ENCODE results near the gene TRIP13. TPM values are rescaled to one million over a fixed set of nuclear protein-coding genes. Genes with fewer than 3 reads are reported as not detected.

The TRIP13 gene
- polyA plus RNA-seq, 3 donors: 0.24 to 1.2 TPM; not detected in 1

GRCh38 chr5:947626-948471 is 55.2 kb downstream of the TRIP13 start:
- peaks cover 0 to 4% of the 10 kb centered on the region in 2 donors for H3K27me3 ChIP-seq (ENCODE audit: control insufficient read depth in 2 of 2, insufficient read depth in 2 of 2, low read length in 2 of 2)
- no peaks in the 10 kb centered on the region for H3K36me3 Mint-ChIP-seq
- no peak overlapping the region for H3K4me3 ChIP-seq (replicated peaks in 1 of 3; ENCODE audit: low read depth in 2 of 3, low read length in 3 of 3)
- no peak overlapping the region for H3K27ac ChIP-seq (ENCODE audit: low read depth in 1 of 2, low read length in 2 of 2)
- H3K4me2 ChIP-seq (replicated peaks; ENCODE audit: extremely low read depth, low read length, poor library complexity, severe bottlenecking): no peak overlapping the region
- peaks cover 0 to 4% of the 10 kb centered on the region in 2 donors for H3K9me3 ChIP-seq (replicated peaks in 1 of 2; ENCODE audit: control insufficient read depth in 1 of 2, insufficient read depth in 1 of 2, low read length in 2 of 2)
- H3K4me1 ChIP-seq (ENCODE audit: control insufficient read depth in 1 of 2, insufficient read depth in 2 of 2, low read length in 2 of 2): no peaks in the 10 kb centered on the region
- no peaks in the 10 kb centered on the region for H3K79me2 ChIP-seq (ENCODE audit: insufficient read depth, low read length)
- no peak overlapping the region for H3K9ac ChIP-seq (ENCODE audit: insufficient read depth, low read length, poor library complexity, severe bottlenecking)
- no peaks in the 10 kb centered on the region for H3K4me1 Mint-ChIP-seq
- peaks cover 0 to 7% (median 2%) of the 10 kb centered on the region in 7 donors for H3K9me3 Mint-ChIP-seq
- H3K36me3 ChIP-seq (replicated peaks in 1 of 2; ENCODE audit: control insufficient read depth in 1 of 2, insufficient read depth in 2 of 2, low read length in 2 of 2): no peaks in the 10 kb centered on the region
- peaks cover 26 to 27% (median 26%) of the 10 kb centered on the region in 3 donors for H3K27me3 Mint-ChIP-seq (ENCODE audit: low read depth in 3 of 3)
- DNase-seq: no peak
- no peaks in the 10 kb centered on the region for H4K20me1 ChIP-seq (ENCODE audit: insufficient read depth, low read length)
- no peak overlapping the region for H3K27ac Mint-ChIP-seq
- 78% methylated on average over 7 of the region's 19 CpGs for WGBS (ENCODE audit: insufficient coverage)
- TF ChIP-seq CTCF (IDR thresholded peaks at IDR 0.05): no peak
- intact Hi-C loops (cut with micrococcal nuclease): no loop called here
- no peak overlapping the region for H3K4me3 Mint-ChIP-seq
- no peak overlapping the region for H2AFZ ChIP-seq (ENCODE audit: insufficient read depth, low read depth, low read length, poor library complexity, severe bottlenecking)

GRCh38 chr5:948472-949274 is 56.0 kb downstream of the TRIP13 start:
- Histone ChIP-seq H3K4me1 (ENCODE audit: control insufficient read depth in 1 of 2, insufficient read depth in 2 of 2, low read length in 2 of 2) (no peaks in the 10 kb centered on the region), H3K36me3 (replicated peaks in 1 of 2; ENCODE audit: control insufficient read depth in 1 of 2, insufficient read depth in 2 of 2, low read length in 2 of 2) (no peaks in the 10 kb centered on the region), H3K79me2 (ENCODE audit: insufficient read depth, low read length) (no peaks in the 10 kb centered on the region), H3K27me3 (ENCODE audit: control insufficient read depth in 2 of 2, insufficient read depth in 2 of 2, low read length in 2 of 2) (peaks cover 0 to 4% of the 10 kb centered on the region in 2 donors), H3K4me2 (replicated peaks; ENCODE audit: extremely low read depth, low read length, poor library complexity, severe bottlenecking) (no peak overlapping the region), H3K4me3 (replicated peaks in 1 of 3; ENCODE audit: low read depth in 2 of 3, low read length in 3 of 3) (no peak overlapping the region), H3K9me3 (replicated peaks in 1 of 2; ENCODE audit: control insufficient read depth in 1 of 2, insufficient read depth in 1 of 2, low read length in 2 of 2) (peaks cover 0 to 4% of the 10 kb centered on the region in 2 donors), H3K27ac (ENCODE audit: low read depth in 1 of 2, low read length in 2 of 2) (no peak overlapping the region), H4K20me1 (ENCODE audit: insufficient read depth, low read length) (no peaks in the 10 kb centered on the region), H2AFZ (ENCODE audit: insufficient read depth, low read depth, low read length, poor library complexity, severe bottlenecking) (no peak overlapping the region), H3K9ac (ENCODE audit: insufficient read depth, low read length, poor library complexity, severe bottlenecking) (no peak overlapping the region)
- Mint-ChIP-seq H3K27me3 (ENCODE audit: low read depth in 3 of 3) (peaks cover 21 to 27% (median 21%) of the 10 kb centered on the region in 3 donors), H3K4me3 (no peak overlapping the region), H3K4me1 (no peaks in the 10 kb centered on the region), H3K9me3 (peaks cover 0 to 7% (median 2%) of the 10 kb centered on the region in 7 donors), H3K27ac (no peak overlapping the region), H3K36me3 (no peaks in the 10 kb centered on the region)
- TF ChIP-seq CTCF (IDR thresholded peaks at IDR 0.05): no peak
- intact Hi-C loops (cut with micrococcal nuclease): no loop called here
- 86% methylated on average over 19 of the region's 19 CpGs for WGBS (ENCODE audit: insufficient coverage)
- DNase-seq: no peak
